SK-N-SH treated with all-trans-retinoic acid at 6 μM for 48 hours (cell line): ENCODE measurements around the gene ME3.

Experiments used
- ESRRG ChIP-seq: fragments of 250-450 bp; sonication (Bioruptor Pico); IDR thresholded peaks from 2 replicates; pipeline ENCODE4 v1.6.1; 2021; ENCODE audit warnings: mild to moderate bottlenecking
- GLIS3 ChIP-seq: fragments of 250-450 bp; sonication (Bioruptor Pico); IDR thresholded peaks from 2 replicates; pipeline ENCODE4 v1.5.0; 2020; ENCODE audit warnings: mild to moderate bottlenecking, moderate library complexity
- OSR1 ChIP-seq: fragments of 250-450 bp; sonication (Bioruptor Pico); IDR thresholded peaks from 2 replicates; pipeline ENCODE4 v1.8.0; 2022; ENCODE audit warnings: moderate library complexity, mild to moderate bottlenecking, inconsistent platforms
- SNAI2 ChIP-seq: fragments of 250-450 bp; sonication (Bioruptor Pico); IDR thresholded peaks from 2 replicates; pipeline ENCODE4 v1.5.0; 2020; ENCODE audit warnings: mild to moderate bottlenecking, moderate library complexity
- TCF4 ChIP-seq: fragments of 250-450 bp; sonication (Bioruptor Pico); IDR thresholded peaks from 2 replicates; pipeline ENCODE4 v1.8.0; 2021; ENCODE audit warnings: mild to moderate bottlenecking, moderate library complexity, borderline replicate concordance
- TF ChIP-seq, protein P1 (sequence below): fragments of 250-450 bp; sonication (Bioruptor Pico); IDR thresholded peaks from 2 replicates; pipeline ENCODE4 v1.8.0; 2020; ENCODE audit warnings: mild to moderate bottlenecking, moderate library complexity, borderline replicate concordance

DNA sequence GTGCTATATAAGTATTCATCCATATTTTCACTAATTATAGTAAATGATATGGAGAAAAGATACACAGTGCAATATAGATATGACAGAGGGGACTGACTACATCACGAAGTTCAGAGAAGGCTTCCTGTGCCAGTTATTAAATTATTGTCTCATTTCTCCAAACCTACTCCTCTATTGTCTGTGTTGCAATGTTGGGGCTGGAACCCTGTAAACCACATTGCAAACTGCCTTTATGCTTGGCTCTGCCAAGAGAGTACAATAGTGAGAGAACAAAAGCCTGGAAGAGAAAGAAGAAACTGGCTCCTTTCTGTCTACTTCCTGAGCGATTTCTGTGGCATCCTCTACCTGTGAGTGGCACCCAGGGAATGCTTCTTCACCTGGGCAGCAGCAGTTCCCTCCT, 46.4 kb downstream of the ME3 start:
- TF ChIP-seq GLIS3 (no peak), ESRRG (CRISPR knock-in tag) (no peak), TCF4 (no peak), SNAI2 (CRISPR knock-in tag) (no peak), OSR1 (CRISPR knock-in tag) (no peak)
- TF ChIP-seq, protein P1, sequence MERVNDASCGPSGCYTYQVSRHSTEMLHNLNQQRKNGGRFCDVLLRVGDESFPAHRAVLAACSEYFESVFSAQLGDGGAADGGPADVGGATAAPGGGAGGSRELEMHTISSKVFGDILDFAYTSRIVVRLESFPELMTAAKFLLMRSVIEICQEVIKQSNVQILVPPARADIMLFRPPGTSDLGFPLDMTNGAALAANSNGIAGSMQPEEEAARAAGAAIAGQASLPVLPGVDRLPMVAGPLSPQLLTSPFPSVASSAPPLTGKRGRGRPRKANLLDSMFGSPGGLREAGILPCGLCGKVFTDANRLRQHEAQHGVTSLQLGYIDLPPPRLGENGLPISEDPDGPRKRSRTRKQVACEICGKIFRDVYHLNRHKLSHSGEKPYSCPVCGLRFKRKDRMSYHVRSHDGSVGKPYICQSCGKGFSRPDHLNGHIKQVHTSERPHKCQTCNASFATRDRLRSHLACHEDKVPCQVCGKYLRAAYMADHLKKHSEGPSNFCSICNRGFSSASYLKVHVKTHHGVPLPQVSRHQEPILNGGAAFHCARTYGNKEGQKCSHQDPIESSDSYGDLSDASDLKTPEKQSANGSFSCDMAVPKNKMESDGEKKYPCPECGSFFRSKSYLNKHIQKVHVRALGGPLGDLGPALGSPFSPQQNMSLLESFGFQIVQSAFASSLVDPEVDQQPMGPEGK (CRISPR knock-in tag), result no peak
